ENCODE results near the gene OTUD5.

OTUD5 gene

DNA sequence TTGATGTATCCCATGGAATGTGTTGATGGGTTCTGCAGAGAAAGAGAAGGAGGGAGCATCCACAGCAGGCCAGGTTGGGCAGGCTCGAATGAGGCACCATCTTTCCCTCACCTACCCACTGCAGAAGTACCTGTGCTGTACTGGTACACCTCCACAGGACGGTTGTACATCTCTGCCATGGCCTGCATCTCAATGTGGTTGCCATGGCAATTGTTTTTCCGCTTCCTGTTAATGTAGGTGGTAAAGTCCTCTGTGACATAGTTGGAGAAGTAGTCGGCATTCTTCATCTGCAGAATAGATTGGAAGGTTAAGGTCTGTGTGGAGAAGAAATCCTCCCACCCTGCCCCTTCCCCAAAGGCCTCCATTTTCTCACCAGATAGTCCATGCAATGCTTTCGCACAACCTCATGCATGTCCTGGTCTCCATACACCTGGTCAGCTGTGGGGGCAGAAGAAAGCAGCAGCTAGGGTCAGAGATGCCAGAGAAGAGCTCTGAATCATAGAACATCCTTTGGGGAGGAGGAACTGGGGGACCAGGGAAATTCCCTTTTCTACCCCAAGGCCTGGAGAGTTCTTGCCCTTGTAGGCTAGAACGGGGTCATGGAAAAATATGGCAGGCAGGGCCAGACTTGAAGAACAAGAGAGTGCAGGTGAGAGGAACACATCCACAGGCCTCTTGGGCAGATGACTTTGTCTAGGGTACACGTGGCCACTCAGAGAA is 22.7 kb downstream of the OTUD5 start:
- DNase-seq (ENCODE audit: extremely low spot score) = no peak
- TF ChIP-seq, protein P1, sequence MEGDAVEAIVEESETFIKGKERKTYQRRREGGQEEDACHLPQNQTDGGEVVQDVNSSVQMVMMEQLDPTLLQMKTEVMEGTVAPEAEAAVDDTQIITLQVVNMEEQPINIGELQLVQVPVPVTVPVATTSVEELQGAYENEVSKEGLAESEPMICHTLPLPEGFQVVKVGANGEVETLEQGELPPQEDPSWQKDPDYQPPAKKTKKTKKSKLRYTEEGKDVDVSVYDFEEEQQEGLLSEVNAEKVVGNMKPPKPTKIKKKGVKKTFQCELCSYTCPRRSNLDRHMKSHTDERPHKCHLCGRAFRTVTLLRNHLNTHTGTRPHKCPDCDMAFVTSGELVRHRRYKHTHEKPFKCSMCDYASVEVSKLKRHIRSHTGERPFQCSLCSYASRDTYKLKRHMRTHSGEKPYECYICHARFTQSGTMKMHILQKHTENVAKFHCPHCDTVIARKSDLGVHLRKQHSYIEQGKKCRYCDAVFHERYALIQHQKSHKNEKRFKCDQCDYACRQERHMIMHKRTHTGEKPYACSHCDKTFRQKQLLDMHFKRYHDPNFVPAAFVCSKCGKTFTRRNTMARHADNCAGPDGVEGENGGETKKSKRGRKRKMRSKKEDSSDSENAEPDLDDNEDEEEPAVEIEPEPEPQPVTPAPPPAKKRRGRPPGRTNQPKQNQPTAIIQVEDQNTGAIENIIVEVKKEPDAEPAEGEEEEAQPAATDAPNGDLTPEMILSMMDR (IDR thresholded peaks at IDR 0.05; ENCODE audit: control extremely low read depth, extremely low read depth, low read depth, missing control alignments) = no peak
- ChIA-PET CTCF (no interaction called here), POLR2A (no interaction called here)

DNA sequence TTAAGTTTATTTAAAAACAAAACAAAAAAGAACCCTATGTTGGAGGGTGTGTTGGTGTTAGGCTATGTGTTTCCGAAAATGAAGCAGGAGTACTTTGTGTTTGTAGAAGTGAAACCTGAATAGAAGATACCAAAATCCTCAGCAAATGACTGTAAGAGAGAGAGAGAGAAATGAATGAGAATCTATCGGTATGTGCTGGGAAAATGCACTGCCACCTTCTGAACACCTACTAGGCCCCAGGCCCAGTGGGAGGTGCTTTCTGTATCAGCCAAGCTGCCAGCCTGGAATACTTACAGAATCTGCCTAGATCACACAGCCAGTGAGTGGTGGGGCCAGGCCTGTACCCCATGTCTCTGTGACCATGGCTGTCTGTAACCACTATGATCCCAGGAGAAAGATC is 23.6 kb downstream of the OTUD5 start:
- TF ChIP-seq, protein P1 (IDR thresholded peaks at IDR 0.05; ENCODE audit: control extremely low read depth, extremely low read depth, low read depth, missing control alignments) = no peak
- peak; percentile 45 for DNase-seq (ENCODE audit: extremely low spot score)
- POLR2A ChIA-PET = no interaction called here
- CTCF ChIA-PET = no interaction called here

DNA sequence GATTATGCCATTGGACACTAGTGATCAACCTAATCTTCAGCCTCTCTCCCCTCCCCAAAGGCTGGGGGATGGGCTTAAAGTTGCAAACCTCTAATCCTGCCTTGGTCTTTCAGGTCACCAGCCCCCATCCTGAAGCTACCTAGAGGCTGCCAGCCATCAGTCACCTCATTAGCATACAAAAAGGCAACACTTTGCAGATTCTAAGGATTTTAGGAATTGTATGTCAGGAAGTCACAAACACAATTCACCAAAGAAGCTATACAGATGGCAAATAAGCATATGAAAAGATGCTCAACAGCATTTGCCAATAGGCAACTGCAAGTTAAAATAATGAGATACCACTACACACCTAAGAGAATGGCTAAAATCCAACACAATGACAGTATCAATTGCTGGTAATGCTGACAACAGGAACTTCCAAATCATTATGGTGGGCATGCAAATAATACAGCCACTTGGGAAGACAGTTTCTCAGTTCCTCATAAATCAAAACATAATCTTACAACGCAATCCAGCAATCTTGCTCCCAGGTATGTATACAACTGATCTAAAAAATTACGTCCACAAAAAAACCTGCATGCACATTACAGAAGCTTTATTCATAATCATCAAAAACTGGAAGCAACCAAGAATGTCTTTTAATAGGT is 29.5 kb downstream of the OTUD5 start:
- no peak for DNase-seq (ENCODE audit: extremely low spot score)
- ChIA-PET CTCF (interaction anchor here (1.5 kb wide), 1 partner anchor 10 kb away, joined by 5 read pairs; no protein-coding TSS in a partner anchor), POLR2A (interaction anchor here (1.1 to 1.5 kb wide), 3 partner anchors 10 to 16 kb away, joined by 3 to 6 read pairs (median 4); partner anchors contain the start of gene SLC35A2)
- TF ChIP-seq, protein P1 (IDR thresholded peaks at IDR 0.05; ENCODE audit: control extremely low read depth, extremely low read depth, low read depth, missing control alignments) = no peak

DNA sequence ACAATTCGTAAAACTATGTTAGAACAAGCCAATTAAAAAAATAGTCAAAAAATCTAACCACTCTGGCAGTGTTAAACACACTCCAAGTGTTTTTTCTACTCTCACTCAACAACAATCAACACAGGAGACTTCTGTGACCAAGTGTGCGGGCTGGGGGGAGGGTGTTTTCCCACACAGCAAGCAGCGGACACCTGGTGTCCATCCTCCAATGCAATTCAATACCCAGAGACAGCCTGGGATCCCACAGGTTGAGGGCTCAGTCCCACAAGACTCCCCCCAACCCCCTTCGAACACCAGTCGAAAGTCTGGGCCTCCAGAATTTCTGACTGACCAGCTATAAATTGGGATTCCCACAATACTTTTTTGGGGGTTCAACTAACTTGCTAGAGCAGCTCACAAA is 30.3 kb downstream of the OTUD5 start:
- ChIA-PET CTCF (interaction anchor here (1.5 kb wide), 1 partner anchor 10 kb away, joined by 5 read pairs; no protein-coding TSS in a partner anchor), POLR2A (interaction anchor here (1.1 to 1.5 kb wide), 3 partner anchors 11 to 15 kb away, joined by 3 to 6 read pairs (median 4); partner anchors contain the start of gene SLC35A2)
- TF ChIP-seq, protein P1 (IDR thresholded peaks at IDR 0.05; ENCODE audit: control extremely low read depth, extremely low read depth, low read depth, missing control alignments) = no peak
- DNase-seq (ENCODE audit: extremely low spot score) = no peak

DNA sequence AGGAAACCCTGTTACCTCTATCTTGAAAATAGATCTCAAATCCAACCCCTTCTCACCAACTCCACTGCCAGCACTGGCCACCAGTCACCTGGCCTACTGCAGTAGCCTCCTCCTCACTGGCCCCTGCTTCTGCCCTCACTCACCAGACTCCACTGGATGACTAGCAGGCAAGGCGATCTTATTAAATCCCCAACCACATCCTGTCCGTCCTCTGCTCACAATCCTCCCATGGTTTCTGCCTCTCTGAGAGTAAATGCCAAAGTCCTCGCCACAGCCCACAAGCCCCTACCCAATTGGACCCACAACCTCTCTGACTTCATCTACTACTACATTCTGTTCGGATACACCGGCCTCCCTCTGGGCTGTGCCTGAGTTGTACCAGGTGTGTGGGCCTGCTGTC is 33.1 kb downstream of the OTUD5 start:
- no peak for DNase-seq (ENCODE audit: extremely low spot score)
- CTCF ChIA-PET = no interaction called here
- POLR2A ChIA-PET = interaction anchor here (1.0 kb wide), 1 partner anchor 13 kb away, joined by 3 read pairs; no protein-coding TSS in a partner anchor
- TF ChIP-seq, protein P1 (IDR thresholded peaks at IDR 0.05; ENCODE audit: control extremely low read depth, extremely low read depth, low read depth, missing control alignments) = no peak

DNA sequence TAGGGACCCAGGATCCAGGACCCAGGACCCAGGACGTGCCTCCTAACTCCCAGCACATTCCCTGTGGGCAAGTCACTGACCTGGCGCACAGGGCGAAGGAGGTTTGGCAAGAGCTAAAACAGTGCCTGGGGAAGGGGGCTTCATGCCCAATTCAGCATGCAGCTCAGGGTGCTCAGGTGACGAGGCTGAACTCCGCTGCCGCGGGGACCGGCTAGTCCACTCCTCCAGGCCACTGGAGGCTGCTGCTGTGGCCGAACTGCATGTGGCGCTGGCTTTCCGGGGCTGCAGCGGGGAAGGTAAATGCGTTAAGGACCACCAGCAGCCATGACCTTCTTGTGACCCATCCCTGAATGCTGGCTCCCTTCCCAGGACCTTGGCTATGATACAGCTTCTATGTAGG is 33.6 kb downstream of the OTUD5 start:
- ChIA-PET POLR2A (interaction anchor here (1.0 kb wide), 1 partner anchor 13 kb away, joined by 3 read pairs; no protein-coding TSS in a partner anchor), CTCF (no interaction called here)
- TF ChIP-seq, protein P1 (IDR thresholded peaks at IDR 0.05; ENCODE audit: control extremely low read depth, extremely low read depth, low read depth, missing control alignments) = no peak
- DNase-seq (ENCODE audit: extremely low spot score) = no peak
